GM21381 (cell line): Measurements from ENCODE around the gene WNK2.

Source experiments
- ATAC-seq: cut with Tn5 transposase; IDR thresholded peaks from one replicate; pipeline ENCODE4 v1.9.1; 2021; ENCODE audit warnings: mild to moderate bottlenecking, moderate library complexity; ENCODE audit not compliant: unreplicated experiment

Gene WNK2

DNA sequence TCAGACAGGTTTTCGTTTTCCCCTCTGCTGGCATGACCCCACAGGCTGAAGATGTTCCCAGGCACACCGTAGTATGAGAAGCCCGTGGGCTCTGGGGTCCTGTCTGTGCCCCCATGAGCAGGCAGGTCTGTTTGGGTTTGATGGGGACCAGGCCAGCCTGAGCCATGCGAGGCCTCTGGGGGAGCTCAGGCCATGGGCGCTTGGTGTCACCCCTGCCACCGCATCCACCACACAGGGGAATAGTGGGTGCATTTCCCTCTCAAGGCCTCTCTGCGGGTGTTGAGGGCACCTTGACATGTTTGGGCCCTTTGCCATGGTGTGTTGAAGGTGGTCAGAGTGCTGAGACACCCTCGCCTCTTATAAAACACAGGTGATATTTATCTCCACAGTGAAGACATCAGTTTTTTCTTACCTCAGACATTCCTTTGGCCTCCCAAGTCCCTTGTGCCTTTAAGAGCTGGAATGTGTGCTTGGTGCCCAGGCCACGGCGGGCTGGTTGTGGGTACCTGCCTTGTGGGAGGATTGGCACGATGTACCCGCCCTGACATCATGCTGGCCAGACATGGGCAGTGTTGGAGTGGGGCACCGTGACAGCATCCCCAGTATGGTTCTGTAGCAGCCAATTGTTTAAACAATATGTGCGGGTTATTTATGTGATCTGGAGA, 68.3 kb downstream of the WNK2 start:
- ATAC-seq, result no peak

- no peak for ATAC-seq
Measured at GRCh38 chr9:93252781-93253530, 69.0 kb downstream of the WNK2 start.

DNA sequence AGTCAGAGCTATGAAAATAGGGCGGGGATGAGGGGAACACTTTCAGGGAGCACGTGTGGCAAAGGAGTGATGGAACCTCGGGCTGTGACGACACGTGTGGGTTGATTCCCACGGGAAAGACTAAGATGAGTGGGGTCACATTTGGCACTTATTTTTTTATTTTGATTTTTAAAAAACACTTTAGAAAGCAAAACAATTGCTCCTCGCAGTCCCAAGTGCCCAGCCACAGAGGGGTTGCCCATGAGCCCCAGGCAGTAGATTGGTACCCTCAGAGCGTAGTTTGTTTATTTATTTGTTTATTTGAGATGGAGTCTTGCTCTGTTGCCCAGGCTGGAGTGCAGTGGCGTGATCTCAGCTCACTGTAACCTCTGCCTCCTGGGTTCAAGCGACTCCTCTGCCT, 69.7 kb downstream of the WNK2 start:
- no peak for ATAC-seq

DNA sequence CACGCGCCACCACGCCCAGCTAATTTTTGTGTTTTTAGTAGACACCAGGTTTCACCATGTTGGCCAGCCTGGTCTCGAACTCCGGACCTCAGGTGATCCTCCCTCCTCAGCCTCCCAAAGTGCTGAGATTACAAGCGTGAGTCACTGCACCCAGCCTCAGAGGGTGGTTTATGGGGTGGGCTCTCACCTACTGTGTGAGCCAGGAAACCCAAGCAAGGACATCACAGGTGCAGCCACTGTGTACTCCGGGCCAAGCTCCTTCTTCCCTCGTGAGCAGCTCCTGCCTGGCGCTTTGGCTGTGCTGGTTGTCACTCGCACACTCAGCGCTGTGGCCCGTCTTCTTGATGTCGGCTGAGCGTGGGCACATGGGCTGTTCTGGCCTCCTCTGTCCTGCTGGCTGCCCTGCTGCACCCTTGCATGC, 70.1 kb downstream of the WNK2 start:
- ATAC-seq, result no peak

DNA sequence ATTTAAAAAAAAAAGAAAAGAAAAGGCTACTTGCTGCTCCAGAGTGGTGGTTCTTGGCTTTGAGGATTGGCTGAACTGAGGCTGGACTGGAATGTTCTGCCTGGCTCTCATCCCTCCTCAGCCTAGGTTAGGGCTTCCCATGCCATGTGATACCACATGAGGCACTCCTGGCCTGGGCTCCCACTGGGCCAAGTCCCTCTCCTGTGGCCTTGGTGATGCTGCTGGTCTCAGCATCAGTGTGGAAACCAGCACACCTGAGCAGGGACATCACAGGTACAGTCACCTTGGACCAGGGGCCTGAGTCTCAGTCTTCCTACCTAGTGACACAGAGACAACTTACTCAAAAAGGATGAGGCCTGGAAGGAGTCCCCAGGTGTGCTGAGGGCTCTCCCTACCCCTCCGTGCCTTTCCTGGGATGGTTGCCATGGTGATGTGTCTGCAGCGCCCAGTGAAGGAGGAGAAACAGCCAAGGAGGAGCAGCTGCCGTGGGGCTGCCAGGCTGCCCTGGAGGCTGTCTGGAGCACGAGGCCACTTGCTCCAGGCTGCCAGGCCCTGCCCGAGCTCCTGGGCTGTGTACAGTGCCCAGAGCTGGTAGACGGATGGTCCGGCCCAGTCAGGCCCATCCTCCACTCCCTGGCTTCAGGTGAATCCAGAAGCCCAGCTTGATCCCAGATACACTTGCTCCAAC, 71.0 kb downstream of the WNK2 start:
- ATAC-seq, result no peak

DNA sequence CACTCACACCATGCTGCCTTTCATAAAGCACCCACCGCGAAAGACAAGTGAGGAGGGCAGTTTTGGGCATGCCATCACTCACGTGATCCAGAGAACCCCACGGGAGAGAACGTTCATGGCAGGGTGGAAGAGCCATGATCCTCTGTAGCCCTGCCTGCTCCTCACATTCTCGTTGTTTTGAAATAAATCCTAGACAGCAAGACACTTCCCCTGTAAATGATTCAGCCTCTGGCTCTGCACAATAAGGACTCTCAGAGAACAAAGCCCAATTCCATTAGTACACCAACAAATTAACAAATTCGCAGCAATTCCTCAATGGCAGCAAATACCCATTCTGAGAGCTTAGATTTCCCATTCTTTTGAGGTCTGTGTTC, 71.5 kb downstream of the WNK2 start:
- ATAC-seq, result no peak

- ATAC-seq, result no peak
Measured at GRCh38 chr9:93255994-93256877, 72.3 kb downstream of the WNK2 start.

DNA sequence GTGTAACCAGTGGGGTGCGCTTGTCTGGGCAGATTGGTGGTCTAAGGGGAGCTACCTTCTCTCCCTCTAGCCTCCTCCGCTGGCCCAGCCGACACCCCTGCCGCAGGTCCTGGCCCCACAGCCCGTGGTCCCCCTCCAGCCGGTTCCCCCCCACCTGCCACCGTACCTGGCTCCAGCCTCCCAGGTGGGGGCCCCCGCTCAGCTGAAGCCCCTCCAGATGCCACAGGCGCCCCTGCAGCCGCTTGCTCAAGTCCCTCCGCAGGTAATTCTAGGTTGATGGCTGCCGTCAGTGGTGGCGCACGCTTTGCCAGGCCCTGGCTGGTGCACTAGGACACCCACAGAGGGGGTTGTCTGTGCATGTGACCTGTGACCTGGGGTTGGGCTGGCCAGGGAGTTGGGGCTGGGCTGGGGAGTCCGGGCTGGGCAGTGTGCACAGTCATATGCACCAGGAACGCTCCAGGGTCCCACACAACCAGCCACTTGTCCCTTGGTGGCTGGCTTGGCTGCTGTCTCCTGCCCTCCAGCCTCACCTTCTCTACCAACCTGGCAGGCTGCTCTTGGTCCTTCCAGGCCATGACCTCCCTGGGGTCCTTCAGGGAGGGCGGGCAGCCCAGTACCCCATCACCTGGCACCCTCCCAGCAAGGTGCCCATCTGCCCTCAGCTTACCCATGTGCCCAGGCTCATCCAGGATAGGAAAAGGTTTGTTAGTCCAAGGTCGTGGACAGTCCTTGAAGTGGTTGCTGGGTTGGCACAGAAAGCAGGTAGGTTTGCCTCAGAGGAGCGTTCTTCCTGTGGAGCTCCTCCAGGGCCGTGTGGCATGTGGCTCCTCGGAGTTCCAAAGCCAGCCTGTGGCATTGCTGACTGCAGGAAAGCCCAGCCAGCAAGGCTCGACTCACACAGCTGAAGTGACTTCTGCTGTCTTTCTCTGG, 73.2 kb downstream of the WNK2 start:
- ATAC-seq, result no peak

DNA sequence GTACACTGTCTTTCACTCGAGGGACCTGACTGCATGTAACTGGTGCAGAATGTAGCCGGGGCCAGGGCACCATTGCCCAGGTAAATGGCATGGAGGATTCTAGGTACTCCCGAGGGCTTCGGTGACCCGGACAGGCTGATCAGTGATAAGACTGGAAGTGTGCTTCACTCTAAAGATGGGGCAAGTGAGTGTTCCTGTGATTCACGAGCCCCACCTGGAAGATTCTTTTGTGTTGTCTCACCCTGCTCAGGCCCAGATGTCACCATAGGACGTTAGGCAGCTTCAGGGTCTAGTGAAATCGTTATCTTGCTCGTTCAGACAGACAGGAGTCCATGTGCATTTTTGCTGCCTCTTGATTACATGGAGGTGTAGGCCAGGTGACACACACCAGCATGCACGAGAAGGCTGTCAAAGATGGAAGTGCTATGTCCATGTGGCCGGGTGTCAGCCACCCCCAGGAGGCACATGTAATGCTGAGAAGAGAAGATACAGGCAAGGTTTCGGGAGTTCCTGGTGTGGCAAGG, 73.9 kb downstream of the WNK2 start:
- ATAC-seq, result no peak

GRCh38 chr9:93258419-93258817, 74.5 kb downstream of the WNK2 start:
- ATAC-seq, result no peak

- no peak for ATAC-seq
Measured at GRCh38 chr9:93258818-93259489, 75.0 kb downstream of the WNK2 start.

GRCh38 chr9:93259490-93260262, 75.7 kb downstream of the WNK2 start:
- no peak for ATAC-seq

- ATAC-seq, result no peak
Measured at GRCh38 chr9:93260263-93261066, 76.5 kb downstream of the WNK2 start.

- ATAC-seq, result no peak
Measured at GRCh38 chr9:93261281-93261680, 77.3 kb downstream of the WNK2 start.

GRCh38 chr9:93261735-93262523, 78.0 kb downstream of the WNK2 start:
- ATAC-seq, result no peak

DNA sequence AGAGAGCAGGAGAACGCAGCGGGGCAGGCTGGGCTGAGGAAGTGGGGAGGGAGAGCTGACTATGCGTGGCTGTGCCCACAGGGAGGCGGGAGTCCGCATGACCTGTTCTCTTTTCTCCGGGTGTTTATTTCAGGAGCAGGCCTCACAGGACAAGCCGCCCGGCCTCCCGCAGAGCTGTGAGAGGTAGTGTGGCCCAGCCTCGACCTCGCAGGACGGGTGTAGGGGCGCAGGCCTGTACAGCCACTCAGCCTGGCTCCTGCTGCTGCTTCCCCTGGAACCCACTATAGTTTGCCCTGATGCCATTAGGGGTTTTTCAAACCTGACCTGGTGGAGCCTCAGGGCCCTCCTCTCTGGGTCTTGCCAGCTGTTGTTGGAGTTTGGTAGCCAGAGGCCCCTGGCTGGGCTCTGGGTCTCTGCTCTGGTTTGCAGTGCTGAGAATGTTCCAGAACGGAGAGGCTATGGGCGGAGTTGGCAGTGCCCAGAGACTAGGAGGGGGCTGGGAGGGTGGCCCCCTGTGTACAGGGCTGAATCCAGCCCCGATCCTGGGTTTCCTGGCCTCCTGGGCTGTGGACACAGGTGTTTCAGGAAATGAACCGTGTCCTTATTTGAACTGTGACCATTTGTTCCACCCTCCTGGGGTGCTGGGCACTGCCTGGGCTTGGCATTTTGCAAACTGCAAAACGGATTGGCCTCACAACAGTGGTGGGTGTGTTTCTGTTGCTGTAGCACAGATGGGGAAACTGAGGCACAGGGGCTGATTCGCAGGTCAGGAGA, 78.8 kb downstream of the WNK2 start:
- no peak for ATAC-seq
